GDM1 (cell line): ENCODE data around the gene DDIT3.

Source experiments
- DNase-seq: peaks from one replicate; lab custom pipeline; 2025; lab: John Stamatoyannopoulos, UW

DDIT3 gene

DNA sequence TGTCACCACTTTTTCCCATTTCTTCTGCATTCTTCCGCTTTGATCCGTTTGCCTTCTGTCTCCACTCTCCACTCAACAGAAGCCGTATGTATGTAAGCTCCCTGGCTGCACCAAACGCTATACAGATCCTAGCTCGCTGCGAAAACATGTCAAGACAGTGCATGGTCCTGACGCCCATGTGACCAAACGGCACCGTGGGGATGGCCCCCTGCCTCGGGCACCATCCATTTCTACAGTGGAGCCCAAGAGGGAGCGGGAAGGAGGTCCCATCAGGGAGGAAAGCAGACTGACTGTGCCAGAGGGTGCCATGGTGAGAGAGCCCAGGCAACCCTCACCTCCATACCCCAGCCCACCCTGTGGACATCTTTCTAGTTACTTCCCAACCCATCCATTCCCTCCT, 52.4 kb downstream of the DDIT3 start:
- DNase-seq: no peak

DNA sequence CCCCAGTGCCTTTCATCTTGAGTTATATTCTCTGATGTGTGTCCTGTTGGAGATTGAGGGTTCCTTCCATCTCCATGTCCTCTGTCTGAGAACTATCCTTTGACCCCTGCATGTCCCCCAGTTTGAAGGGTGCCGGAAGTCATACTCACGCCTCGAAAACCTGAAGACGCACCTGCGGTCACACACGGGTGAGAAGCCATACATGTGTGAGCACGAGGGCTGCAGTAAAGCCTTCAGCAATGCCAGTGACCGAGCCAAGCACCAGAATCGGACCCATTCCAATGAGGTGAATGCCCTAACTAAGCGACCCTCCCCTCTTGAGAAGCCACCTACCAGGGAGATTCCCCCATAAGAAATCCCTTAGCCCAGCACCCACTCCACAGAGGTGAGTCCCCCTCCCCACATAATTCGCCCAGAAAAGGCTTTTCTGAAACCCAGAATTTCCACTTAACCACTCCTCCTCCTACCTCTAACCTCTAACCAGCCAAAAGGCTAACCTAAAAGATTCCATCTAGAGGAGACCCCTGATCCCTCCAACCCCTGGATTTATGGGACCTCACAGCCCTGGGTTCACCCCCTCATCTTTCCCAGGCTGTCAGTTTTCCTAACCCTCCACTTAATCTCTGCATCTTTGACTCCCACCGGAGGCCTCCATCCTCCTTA, 53.0 kb downstream of the DDIT3 start:
- DNase-seq: no peak
